ENCODE results near the gene TTLL5.

The TTLL5 gene

GRCh38 chr14:75820761-75821160 is 159.7 kb downstream of the TTLL5 start:
- peaks cover 3% of the 10 kb centered on the region for H3K36me3 ChIP-seq (replicated peaks)
- H3K27ac ChIP-seq: no peak overlapping the region
- DNase-seq: no peak
- no peak overlapping the region for H3K4me3 ChIP-seq (ENCODE audit: low read depth, low read length)
- in situ Hi-C loops (cut with HindIII; ENCODE audit: low pct_ligation_motif_present, low sequenced_read_pairs): no loop called here
- TF ChIP-seq CTCF (IDR thresholded peaks at IDR 0.05; ENCODE audit: low read depth, low read length, missing control alignments): no peak
- H3K27me3 ChIP-seq (replicated peaks): no peaks in the 10 kb centered on the region

GRCh38 chr14:75821831-75822521 is 160.9 kb downstream of the TTLL5 start:
- DNase-seq: no peak
- no peak for TF ChIP-seq CTCF (IDR thresholded peaks at IDR 0.05; ENCODE audit: low read depth, low read length, missing control alignments)
- peaks cover 3% of the 10 kb centered on the region for H3K36me3 ChIP-seq (replicated peaks)
- peak overlapping the region; percentile 75 for H3K27ac ChIP-seq
- in situ Hi-C loops (cut with HindIII; ENCODE audit: low pct_ligation_motif_present, low sequenced_read_pairs): no loop called here
- no peaks in the 10 kb centered on the region for H3K27me3 ChIP-seq (replicated peaks)
- H3K4me3 ChIP-seq (ENCODE audit: low read depth, low read length): no peak overlapping the region

- H3K36me3 ChIP-seq (replicated peaks): peaks cover 3% of the 10 kb centered on the region
- H3K27me3 ChIP-seq (replicated peaks): no peaks in the 10 kb centered on the region
- DNase-seq: peak; percentile 70
- no peak overlapping the region for H3K4me3 ChIP-seq (ENCODE audit: low read depth, low read length)
- peak overlapping the region; percentile 75 for H3K27ac ChIP-seq
- in situ Hi-C loops (cut with HindIII; ENCODE audit: low pct_ligation_motif_present, low sequenced_read_pairs): no loop called here
- TF ChIP-seq CTCF (IDR thresholded peaks at IDR 0.05; ENCODE audit: low read depth, low read length, missing control alignments): no peak
Observed at GRCh38 chr14:75822522-75823141, 161.6 kb downstream of the TTLL5 start.

- Histone ChIP-seq H3K36me3 (replicated peaks) (peaks cover 3% of the 10 kb centered on the region), H3K27ac (peak overlapping the region; percentile 75), H3K27me3 (replicated peaks) (no peaks in the 10 kb centered on the region), H3K4me3 (ENCODE audit: low read depth, low read length) (no peak overlapping the region)
- in situ Hi-C loops (cut with HindIII; ENCODE audit: low pct_ligation_motif_present, low sequenced_read_pairs): no loop called here
- TF ChIP-seq CTCF (IDR thresholded peaks at IDR 0.05; ENCODE audit: low read depth, low read length, missing control alignments): no peak
- no peak for DNase-seq
Observed at GRCh38 chr14:75823334-75823733, 162.3 kb downstream of the TTLL5 start.

GRCh38 chr14:75824318-75824717 is 163.3 kb downstream of the TTLL5 start:
- Histone ChIP-seq H3K4me3 (ENCODE audit: low read depth, low read length) (no peak overlapping the region), H3K27me3 (replicated peaks) (no peaks in the 10 kb centered on the region), H3K36me3 (replicated peaks) (peaks cover 3% of the 10 kb centered on the region), H3K27ac (no peak overlapping the region)
- in situ Hi-C loops (cut with HindIII; ENCODE audit: low pct_ligation_motif_present, low sequenced_read_pairs): no loop called here
- no peak for DNase-seq
- no peak for TF ChIP-seq CTCF (IDR thresholded peaks at IDR 0.05; ENCODE audit: low read depth, low read length, missing control alignments)

Data from brain microvascular endothelial cell (primary cell).